AG04450 (cell line): ENCODE results near the gene PC. TPM values are rescaled to one million over a fixed set of nuclear protein-coding genes. Genes with fewer than 3 reads are reported as not detected.

Experiments used
- CTCF ChIA-PET: fragments of 300-600, 350-600 bp; formaldehyde crosslinking; extraction: SDS; loops from one replicate; lab custom pipeline; 2022; ENCODE audit warnings: antibody characterized with exemption, inconsistent platforms; lab: Charles Lee
- POLR2A ChIA-PET: fragments of 350-600 bp; formaldehyde crosslinking; extraction: SDS; loops from one replicate; lab custom pipeline; 2021; ENCODE audit warnings: antibody characterized with exemption, inconsistent platforms; lab: Yijun Ruan, JAX
- DNase-seq: peaks from one replicate; pipeline ENCODE4 v3.0.0-alpha.2; 2011; ENCODE audit warnings: low read depth, low spot score
- H3K27ac ChIP-seq: one replicate; pipeline ENCODE4 v1.5.1; 2012; ENCODE audit warnings: low read depth, low read length, control low read depth
- H3K27me3 ChIP-seq: one replicate; pipeline ENCODE4 v1.6.0; 2012; ENCODE audit warnings: low read length; ENCODE audit not compliant: control insufficient read depth, insufficient read depth
- H3K4me3 ChIP-seq: 2 replicates; pipeline ENCODE4 v1.5.1; 2011; ENCODE audit warnings: mild to moderate bottlenecking, low read depth, low read length, control low read depth
- H3K9me3 ChIP-seq: 2 replicates; pipeline ENCODE4 v1.5.1; 2012; ENCODE audit warnings: low read length; ENCODE audit not compliant: control insufficient read depth, insufficient read depth
- CTCF ChIP-seq: IDR thresholded peaks from 2 replicates; pipeline ENCODE4 v1.5.1; 2011; ENCODE audit warnings: low read depth, low read length, control low read depth, inconsistent platforms
- polyA plus RNA-seq: library from polyadenylated mRNA; depleted of rRNA; stranded (reverse); fragments of >200 nt; gene quantifications from 2 replicates; pipeline ENCODE4 v1.2.3, GENCODE V29; 2011

Gene PC
- polyA plus RNA-seq, 1 experiment, result 12.1 TPM

GRCh38 chr11:66851698-66852465 is 106.3 kb downstream of the PC start:
- DNase-seq, result no peak
- no peaks in the 10 kb centered on the region for H3K27me3 ChIP-seq
- H3K27ac ChIP-seq, result no peak overlapping the region
- POLR2A ChIA-PET, result no interaction called here
- H3K9me3 ChIP-seq, result no peaks in the 10 kb centered on the region; the same call in 1 of the 2 replicates
- CTCF ChIA-PET, result no interaction called here
- H3K4me3 ChIP-seq, result no peak overlapping the region
- no peak for TF ChIP-seq CTCF

GRCh38 chr11:66851239-66851596 is 107.0 kb downstream of the PC start:
- Histone ChIP-seq H3K27me3 (no peaks in the 10 kb centered on the region), H3K27ac (no peak overlapping the region), H3K9me3 (no peaks in the 10 kb centered on the region; the same call in 1 of the 2 replicates), H3K4me3 (no peak overlapping the region)
- no peak for TF ChIP-seq CTCF
- ChIA-PET CTCF (no interaction called here), POLR2A (no interaction called here)
- DNase-seq, result no peak

DNA sequence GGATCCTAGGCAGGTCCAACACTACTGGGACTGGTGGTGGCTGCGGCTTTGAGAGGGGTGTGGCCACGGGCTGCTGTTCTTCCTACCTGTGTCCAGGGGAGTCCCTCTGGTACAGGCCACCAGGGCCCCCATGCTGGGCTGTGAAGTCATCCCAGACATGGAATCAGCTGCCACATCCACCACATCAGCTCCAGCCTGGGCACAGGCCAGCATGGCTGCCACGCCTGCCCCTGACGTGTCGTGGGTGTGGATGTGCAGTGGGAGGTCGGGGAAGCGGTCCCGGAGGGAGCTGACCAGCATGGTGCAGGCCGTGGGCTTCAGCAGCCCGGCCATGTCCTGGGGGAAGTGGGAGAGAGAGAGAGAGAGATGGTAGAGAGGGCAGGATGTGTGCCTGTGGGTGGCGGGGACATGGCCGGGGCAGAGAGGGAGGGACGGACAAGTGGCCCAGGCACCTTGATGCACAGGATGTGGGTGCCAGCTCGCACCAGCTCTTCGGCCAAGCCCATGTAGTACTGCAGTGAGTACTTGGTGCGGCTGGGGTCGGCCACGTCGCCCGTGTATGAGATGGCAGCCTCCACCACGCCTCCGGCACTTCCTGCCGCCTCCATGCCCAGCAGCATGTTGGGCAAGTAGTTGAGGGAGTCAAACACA is 107.5 kb downstream of the PC start:
- Histone ChIP-seq H3K27me3 (no peaks in the 10 kb centered on the region), H3K27ac (no peak overlapping the region), H3K4me3 (no peak overlapping the region), H3K9me3 (no peaks in the 10 kb centered on the region; the same call in 1 of the 2 replicates)
- ChIA-PET CTCF (no interaction called here), POLR2A (no interaction called here)
- no peak for DNase-seq
- TF ChIP-seq CTCF, result no peak

DNA sequence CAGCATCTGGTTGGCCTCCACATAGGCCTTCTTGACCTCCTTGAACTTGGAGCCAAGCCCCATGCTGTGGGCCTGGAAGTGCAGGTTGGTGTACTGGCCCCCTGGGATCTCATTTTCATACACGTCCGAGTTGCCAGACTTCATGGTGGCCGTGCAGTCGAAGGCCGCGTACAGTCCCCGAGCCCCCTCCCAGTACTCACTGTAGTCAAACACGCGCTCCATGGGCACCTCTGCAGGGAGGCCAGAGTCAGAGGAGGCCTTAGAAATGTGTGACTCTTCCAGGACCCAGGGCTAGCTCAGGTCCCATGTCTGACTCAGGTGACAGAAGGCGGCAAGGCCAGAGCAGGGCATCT is 108.0 kb downstream of the PC start:
- CTCF ChIA-PET, result no interaction called here
- DNase-seq, result no peak
- POLR2A ChIA-PET, result no interaction called here

More for the DNA sequence above, 108.0 kb downstream of the PC start:
- Histone ChIP-seq H3K4me3 (no peak overlapping the region), H3K9me3 (no peaks in the 10 kb centered on the region; the same call in 1 of the 2 replicates), H3K27ac (no peak overlapping the region), H3K27me3 (no peaks in the 10 kb centered on the region)
- no peak for TF ChIP-seq CTCF
